Raji (cell line): ENCODE measurements around the gene GRIK4.

Source experiments
- POLR2A ChIP-seq: IDR thresholded peaks from 2 replicates; pipeline ENCODE4 v1.6.1; 2011; ENCODE audit warnings: low read depth, low read length, control low read depth; ENCODE audit not compliant: insufficient read depth

GRIK4 gene

DNA sequence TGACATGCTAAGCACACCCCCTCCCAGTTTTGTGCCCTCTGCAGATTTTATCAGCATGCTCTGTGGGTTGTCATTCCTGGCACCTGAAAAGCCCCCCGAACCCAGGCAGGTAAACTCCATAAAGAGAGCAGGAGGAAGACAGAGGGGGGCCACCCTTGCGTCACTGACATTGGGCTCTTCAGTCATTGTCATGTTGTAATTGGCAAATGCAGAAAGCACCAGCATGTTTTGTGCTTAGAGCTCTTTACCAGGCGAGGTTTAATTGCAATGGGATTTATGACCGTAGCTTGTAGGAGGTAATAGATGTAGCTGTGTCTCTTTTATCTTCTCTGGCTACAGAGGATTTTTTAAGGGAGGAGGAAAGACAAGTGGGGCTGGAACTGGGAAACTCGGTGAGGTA is 201.7 kb downstream of the GRIK4 start:
- TF ChIP-seq POLR2A, result no peak

DNA sequence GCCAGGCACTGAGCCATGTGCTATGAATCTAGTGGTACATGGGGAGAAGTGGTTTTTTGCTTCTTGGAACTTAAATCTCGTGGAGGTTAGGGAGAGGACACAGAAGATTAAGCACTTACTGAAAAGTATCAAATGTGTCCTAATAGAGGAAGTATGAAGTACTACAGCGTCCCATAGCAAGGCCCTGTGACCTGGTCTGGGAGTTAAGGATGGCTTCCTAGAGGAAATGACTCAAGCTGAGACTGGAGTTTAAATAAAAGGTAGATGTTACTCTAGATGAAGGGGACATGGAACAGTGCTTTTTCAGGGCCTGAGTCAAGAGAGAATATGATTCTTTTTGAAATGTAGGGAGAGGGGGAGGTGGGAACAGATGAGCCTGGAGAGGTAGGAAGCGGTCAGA is 202.9 kb downstream of the GRIK4 start:
- no peak for TF ChIP-seq POLR2A

DNA sequence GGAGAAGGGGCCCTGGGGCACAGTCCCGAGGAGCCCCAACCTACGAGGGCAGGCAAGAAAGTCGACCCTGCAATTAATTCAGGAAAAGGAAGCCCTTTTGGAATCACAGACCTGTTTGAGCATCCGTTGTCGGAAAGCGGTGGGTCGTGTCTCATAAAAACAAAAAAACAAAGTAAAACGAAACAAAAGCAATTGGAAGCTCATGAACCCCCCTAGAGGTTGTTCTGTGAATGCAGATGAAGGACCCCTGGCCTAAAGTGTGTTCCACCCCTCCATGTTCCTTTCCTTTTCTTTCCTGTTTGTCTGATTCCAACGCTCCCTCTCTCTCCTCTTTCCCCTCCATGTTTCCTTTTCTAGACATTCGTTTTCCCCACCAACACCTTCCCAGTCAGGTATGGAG is 203.7 kb downstream of the GRIK4 start:
- TF ChIP-seq POLR2A, result no peak

- TF ChIP-seq POLR2A, result no peak
Measured at GRCh38 chr11:120717042-120717441, 205.5 kb downstream of the GRIK4 start.

GRCh38 chr11:120717623-120718022 is 206.1 kb downstream of the GRIK4 start:
- no peak for TF ChIP-seq POLR2A

GRCh38 chr11:120718171-120718570 is 206.6 kb downstream of the GRIK4 start:
- no peak for TF ChIP-seq POLR2A

- TF ChIP-seq POLR2A, result no peak
Measured at GRCh38 chr11:120719348-120719747, 207.8 kb downstream of the GRIK4 start.

- TF ChIP-seq POLR2A, result no peak
Measured at GRCh38 chr11:120720760-120721159, 209.2 kb downstream of the GRIK4 start.

DNA sequence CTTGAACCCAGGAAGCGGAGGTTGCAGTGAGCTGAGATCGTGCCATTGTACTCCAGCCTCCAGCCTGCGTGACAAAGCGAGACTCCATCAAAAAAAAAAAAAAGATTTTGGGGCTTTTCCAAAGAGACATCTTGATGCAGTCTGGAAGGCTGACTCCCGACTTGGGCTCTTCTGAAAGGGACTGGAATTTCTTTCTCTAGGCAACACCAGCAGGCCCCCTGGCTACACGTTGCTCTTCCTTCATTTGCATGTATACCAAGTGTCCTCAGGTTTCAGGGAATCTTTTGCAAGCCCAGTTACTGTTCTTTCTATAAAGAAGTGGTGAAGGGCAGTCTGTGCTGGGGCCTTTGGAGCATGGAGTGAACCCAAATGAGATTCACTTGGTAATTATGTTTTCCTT is 211.0 kb downstream of the GRIK4 start:
- TF ChIP-seq POLR2A, result no peak

GRCh38 chr11:120723751-120724150 is 212.2 kb downstream of the GRIK4 start:
- no peak for TF ChIP-seq POLR2A

GRCh38 chr11:120727752-120728151 is 216.2 kb downstream of the GRIK4 start:
- no peak for TF ChIP-seq POLR2A

DNA sequence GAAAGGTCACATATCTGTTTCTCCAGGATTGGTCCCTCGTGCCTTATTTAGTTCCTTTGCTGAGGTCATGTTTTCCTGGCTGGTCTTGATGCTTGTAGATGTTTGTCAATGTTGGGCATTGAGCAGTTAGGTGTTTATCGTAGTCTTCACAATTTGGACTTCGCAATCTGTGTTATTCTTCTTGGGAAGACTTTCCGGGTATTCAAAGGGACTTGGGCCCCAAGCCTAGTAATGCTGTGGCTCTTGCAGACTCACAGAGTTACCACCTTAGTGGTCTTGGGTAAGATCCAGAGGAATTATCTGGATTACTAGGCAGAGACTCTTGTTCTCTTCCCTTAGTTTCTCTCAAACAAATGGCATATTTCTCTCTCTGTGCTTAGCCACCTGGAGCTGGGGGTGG is 223.5 kb downstream of the GRIK4 start:
- TF ChIP-seq POLR2A, result no peak

GRCh38 chr11:120738516-120739046 is 227.0 kb downstream of the GRIK4 start:
- no peak for TF ChIP-seq POLR2A

- no peak for TF ChIP-seq POLR2A
Measured at GRCh38 chr11:120739780-120740179, 228.2 kb downstream of the GRIK4 start.

DNA sequence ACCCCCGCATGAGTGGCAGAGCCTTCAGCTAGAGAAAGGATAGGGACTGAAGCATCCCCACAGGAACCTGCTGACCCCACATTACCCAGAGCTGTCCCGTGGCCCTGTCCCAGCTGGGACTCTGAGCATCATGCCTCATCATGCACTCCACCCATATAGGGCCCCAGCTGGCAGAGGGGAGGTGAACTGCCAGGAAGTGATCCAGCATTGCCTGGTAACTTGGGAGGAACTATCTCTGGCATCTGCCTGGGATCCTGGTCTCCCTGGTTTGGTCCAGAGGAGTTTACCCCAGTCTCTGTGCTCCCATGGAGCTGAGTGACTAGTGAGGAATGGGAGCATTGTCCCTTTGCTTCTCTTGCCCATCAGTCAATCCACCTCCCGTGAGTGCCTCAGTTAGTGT is 228.8 kb downstream of the GRIK4 start:
- no peak for TF ChIP-seq POLR2A

GRCh38 chr11:120744016-120744994 is 232.8 kb downstream of the GRIK4 start:
- TF ChIP-seq POLR2A, result no peak
